Stimulated activated CD4-positive, alpha-beta T cell treated with anti-CD3 and anti-CD28 coated beads, Interleukin-1b, Interleukin-23, amount 100 ng/mL, for 4 hours (primary cell): Measurements from ENCODE around the gene POLA1.

Source experiments
- DNase-seq, 2 donors: peaks; one replicate each; pipeline ENCODE4 v3.0.0-alpha.2; 2020; ENCODE audit warnings: low read depth in 2 of 2

The POLA1 gene

DNA sequence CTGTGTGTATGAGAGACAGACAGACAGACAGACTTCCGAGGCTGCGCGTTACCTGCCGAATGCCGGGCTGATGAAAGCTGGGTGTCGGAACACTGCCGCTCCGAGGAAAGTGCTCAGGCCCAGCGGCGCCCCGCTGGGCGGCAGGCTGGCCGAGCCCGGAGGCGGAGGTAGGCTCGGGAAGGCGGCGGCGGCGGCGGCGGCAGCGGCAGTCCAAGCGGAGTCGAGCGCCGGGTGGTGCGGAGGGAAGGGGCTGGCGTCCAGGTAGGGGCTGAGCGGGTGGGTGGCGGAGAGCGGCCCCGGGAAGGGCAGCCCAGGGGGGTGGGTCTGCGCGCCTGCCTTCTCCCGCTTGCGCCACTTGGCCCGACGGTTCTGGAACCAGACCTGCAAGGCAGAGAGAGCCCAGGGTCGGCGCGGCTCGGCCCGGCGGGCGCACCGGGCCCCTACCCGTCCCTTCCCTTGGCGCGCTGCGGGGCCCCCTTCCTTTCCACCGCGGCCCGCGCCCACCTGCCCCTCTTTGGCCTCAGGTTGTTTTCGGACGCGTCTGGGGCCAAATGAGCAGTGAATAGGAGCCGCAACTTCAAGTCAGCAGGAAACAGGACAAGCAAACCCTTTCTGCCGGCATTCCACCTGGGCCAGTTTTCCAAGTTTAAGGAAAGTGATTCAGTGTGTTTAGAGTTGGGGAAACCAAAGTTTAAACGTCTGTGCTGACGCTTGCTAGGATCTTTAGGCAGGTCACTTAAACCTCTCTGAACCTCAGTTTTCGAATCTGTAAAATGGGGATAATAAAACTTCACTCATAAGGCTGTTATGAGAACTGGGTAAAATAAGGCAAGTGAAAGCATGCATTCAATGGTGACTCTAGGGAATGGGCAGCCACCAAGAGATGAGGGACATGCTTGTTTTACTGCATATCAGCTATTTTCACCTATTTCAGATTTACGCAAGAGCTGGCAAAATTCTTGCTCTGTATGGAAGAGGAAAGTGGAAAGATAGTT is 313.6 kb downstream of the POLA1 start:
- no peak for DNase-seq

DNA sequence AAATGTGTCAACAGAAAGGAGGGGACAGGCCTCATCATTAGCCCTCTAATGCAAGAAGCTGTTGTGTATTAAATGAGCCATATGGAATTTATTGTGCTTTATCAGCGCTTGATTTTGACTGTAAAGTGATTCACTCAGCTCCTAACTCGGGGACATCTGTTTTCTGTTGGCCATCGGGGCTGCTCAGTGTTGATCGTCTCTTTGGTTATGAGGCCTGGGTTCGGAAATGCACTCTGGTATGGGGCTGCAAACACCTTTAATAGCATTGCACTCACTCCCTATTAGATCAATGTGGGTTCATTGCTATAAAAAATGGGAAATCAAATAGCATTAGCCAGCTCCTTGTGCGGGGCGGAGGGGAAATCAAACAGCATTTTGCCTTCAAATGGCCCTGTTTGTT is 315.7 kb downstream of the POLA1 start:
- no peak for DNase-seq

GRCh38 chrX:25010784-25011588 is 317.3 kb downstream of the POLA1 start:
- no peak for DNase-seq

DNA sequence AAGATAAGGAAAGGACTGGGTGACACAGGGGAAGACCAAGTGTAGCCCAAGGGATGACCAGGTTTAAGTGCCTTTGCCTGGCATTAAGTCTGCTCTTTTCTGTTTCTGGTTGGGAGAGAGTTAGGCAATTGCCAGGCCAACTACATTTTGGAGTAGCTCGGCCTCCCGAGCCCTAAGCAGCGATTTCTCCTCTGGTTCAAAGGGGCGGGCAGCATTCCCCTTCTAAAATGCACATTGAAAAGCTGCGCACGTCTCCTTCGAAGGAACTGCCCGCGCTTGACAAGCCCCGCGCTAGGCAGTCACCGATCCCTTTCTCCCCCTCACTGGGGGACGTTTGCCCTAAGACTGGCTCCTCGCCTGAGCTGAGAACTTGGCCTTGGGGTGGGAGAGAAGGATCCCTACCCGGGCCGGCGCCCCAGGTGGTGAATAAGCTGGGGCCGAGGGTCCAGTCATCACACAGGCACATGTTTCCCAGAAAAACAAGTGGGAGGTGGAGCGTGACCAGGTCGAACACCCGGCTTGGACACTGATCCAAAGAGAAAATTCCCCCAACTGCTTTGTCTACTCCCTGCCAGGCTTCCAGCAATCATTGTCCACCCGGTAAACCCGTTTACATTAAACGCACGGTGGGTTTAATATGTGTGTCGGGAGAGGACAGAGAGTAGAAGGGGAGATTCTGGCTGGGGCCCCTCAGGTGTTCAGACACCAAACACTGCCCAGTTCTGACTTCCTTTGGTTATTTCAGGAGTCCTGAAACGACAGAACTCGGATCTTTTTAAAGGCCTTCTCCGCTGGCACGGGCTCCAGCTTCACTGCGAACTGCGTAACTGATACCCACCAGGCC is 318.1 kb downstream of the POLA1 start:
- DNase-seq, result no peak

DNA sequence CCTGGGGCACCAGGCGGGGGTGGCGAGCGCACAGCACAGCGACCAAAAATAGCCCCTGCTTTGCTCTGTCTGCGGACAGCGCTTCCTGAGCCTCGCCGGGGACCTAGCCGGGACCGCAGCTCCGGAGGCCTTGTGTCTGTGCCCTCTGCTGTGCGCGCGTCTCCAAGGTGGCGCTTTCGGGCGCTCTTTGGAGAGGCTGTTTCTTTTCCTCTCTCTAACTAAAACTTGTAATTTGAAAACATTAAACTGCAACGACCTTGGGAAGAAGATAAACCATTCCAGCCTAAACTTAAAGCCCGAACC is 318.7 kb downstream of the POLA1 start:
- no peak for DNase-seq

- DNase-seq, result no peak
These were observed 319.3 kb downstream of the POLA1 start for GRCh38 chrX:25012793-25013631.

DNA sequence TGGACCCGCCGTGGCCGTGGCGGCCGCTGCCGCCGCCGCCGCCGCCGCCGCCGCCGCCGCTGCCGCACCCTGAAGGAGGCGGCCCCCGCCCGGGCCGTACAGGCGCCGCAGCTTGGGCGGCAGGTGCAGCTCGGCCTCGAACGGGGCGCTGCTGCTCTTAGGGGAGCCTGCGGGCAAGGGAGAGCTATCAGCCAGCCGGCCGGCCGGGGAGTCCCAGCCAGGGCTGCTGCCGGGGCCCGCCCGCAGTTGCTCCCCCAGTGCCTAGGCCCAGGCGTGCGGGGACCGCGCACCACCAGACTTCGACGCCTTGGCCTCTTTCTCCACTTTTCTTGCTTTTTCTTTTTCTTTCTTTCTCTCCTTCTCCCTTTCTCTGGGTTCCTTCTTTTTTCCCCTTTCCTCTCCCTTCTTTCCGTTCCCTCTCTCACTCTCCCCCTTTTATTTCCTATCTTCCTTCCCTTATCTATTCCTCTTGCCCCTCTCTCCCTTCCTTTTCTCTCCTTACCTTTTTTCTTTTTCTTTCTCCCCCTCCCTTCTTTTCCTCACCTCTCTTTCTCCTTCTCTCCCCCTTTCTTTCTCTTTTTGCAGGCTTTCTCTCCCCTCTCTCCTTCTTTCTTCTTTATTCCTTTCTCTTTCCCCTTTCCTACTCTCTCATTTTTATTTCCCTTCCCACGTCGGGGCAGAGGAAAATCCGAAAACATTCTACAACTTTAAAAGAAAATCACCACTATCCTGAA is 320.1 kb downstream of the POLA1 start:
- no peak for DNase-seq

GRCh38 chrX:25014366-25014838 is 320.7 kb downstream of the POLA1 start:
- no peak for DNase-seq

DNA sequence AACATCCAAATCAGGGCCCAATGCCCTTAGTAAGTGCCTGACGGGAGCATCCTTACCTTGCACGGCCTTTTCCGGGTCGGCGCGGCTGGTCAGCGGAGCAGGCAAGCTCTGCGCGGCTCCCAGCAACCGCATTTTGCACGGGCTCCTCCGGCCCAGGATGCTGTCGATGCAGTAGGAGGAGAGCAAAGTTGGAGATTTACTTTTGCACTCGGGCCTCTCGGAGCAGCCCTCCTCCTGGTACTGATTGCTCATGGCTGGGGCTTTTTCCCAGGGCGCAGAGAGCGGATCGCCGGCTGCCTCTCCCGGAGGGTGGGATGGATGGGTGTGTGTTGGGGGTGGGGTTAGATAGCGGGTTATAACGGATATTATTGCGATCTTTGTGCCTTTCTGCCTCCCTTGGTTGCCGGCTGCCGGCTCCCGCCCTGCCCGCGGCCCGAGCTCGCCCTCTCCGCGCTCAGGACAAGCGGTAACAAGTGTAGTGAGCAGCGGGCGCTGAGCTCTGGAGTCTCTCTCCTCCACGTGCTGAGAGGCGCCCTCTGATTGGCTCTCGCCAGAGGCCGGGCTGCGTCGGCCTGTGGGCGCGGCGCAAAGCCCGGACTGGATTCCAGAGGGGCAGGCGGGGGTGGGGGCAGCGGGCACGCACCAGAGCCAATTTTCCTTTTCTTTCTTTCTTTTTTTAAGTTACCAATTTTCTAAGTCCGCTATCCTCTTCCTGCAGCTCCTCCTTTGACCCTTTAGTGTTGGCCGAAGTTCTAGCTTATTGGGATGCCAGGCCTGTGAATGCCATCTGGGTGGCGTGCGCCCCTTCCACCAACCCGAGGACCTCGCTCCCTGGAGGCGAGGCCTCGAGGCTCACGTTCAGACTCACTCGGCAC is 322.0 kb downstream of the POLA1 start, which contains the start of gene ARX:
TSS of gene ARX (minus strand) at position 480 of the 875 bp plus-strand sequence. CDS start at position 252, 228 bp downstream.
- no peak for DNase-seq

DNA sequence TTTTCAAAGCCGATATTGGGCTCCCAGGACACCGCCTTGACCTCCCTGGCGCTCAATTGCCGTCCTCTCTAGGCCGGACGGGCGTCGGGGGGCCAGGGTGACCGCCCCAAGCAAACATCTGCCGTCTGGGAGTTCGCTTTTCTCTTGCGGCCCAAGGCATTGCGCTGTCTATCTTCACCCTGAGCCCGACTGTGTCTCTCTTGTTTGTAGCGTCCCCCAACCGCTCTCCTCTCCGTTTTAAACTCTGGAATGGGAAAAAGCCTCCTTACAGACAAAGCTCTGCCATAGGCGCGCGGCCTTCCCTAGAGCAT is 322.6 kb downstream of the POLA1 start:
- no peak for DNase-seq

GRCh38 chrX:25016938-25017598 is 323.4 kb downstream of the POLA1 start:
- DNase-seq, result no peak

DNA sequence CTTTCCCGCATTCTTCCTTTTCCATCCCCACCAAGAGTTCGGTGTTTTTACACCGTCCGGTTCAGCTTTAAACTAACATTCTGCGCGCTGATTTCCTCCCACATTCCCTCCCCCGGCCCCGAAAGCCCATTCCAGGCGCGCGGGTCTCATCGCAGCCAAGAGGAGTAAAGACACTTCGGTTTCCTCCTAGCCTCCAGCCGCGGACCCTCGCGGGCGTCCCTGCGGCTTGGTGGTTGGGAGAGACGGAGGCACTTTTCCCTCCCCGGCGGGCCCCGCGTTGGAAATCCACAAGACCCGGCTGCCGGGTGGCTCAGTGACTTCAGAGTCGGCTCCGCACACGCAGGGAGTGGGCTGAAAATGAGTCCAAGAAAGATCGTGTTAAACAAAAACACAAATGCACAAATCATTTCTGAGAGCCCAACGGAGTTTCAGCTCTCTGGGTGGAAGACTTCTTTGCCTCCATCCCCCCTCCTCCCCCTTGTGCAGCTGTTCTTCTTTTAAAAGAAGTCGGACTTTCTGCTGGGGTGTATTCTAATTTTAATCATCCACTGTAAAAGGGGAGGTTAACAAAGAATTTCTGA is 324.0 kb downstream of the POLA1 start:
- DNase-seq, result no peak

GRCh38 chrX:25018682-25019081 is 325.0 kb downstream of the POLA1 start:
- no peak for DNase-seq

GRCh38 chrX:25019707-25020390 is 326.1 kb downstream of the POLA1 start:
- DNase-seq, result no peak

- no peak for DNase-seq
These were observed 326.7 kb downstream of the POLA1 start for GRCh38 chrX:25020391-25020904.

DNA sequence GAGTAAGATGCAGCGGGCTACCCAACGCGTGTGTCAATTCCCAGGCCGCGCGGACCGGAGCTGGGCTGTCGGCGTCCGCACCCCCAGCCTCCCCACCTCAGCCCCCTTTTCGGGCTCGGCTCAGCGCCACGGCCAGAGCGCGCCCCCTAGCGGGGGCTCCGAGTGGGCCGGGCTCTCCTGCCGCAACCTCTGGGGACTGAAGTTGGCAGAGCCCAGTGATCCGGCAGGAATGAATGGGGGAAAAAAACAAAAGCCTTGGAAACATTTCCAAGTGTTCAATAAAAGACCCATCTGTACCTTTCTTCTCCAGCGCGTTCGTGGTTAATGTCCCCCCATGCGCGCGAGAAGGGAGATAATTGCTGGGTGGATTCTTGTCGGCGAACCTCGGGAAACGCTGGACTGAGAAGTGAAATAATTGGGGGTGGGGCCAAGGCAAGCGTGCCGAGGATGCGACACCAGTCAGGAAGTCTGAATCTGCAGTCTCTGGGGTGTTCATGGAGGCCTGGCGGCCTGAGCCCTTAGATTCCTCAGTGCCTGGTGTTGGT is 327.3 kb downstream of the POLA1 start:
- peak in 1 of 2 donors; percentile 37 for DNase-seq
